Hematopoietic multipotent progenitor cell treated with erythropoietin and hydrocortisone succinate and interleukin-3 and kit ligand, for 6 days (in vitro differentiated cells): Measurements from ENCODE around the gene INTS6.

Experiments used
- DNase-seq: peaks from one replicate; pipeline ENCODE4 v3.0.0-alpha.2; 2015

Gene INTS6

GRCh38 chr13:51452361-51453206 lies at the start of gene INTS6:
Gene INTS6, minus strand, starts transcription at chr13:51453036. Its CDS starts 511 bp downstream, at chr13:51452525.
- DNase-seq, result peak; percentile 100

GRCh38 chr13:51502153-51502651 lies 49.4 kb upstream of the INTS6 start:
- no peak for DNase-seq

GRCh38 chr13:51501592-51502152 lies 48.8 kb upstream of the INTS6 start:
- DNase-seq, result peak; percentile 5

GRCh38 chr13:51501096-51501495 lies 48.3 kb upstream of the INTS6 start:
- no peak for DNase-seq

- DNase-seq, result no peak
Observed at GRCh38 chr13:51500687-51501086, 47.9 kb upstream of the INTS6 start.

GRCh38 chr13:51499841-51500240 lies 47.0 kb upstream of the INTS6 start:
- DNase-seq, result no peak

- DNase-seq, result no peak
Observed at GRCh38 chr13:51495316-51495715, 42.5 kb upstream of the INTS6 start.

- DNase-seq, result no peak
Observed at GRCh38 chr13:51494156-51494555, 41.3 kb upstream of the INTS6 start.

- no peak for DNase-seq
Observed at GRCh38 chr13:51488212-51488611, 35.4 kb upstream of the INTS6 start.

GRCh38 chr13:51481656-51482055 lies 28.8 kb upstream of the INTS6 start:
- no peak for DNase-seq

GRCh38 chr13:51479199-51479523 lies 26.3 kb upstream of the INTS6 start:
- DNase-seq, result no peak

GRCh38 chr13:51478418-51479198 lies 25.8 kb upstream of the INTS6 start:
- no peak for DNase-seq

- DNase-seq, result no peak
Observed at GRCh38 chr13:51477653-51478324, 25.0 kb upstream of the INTS6 start.

- DNase-seq, result no peak
Observed at GRCh38 chr13:51477149-51477548, 24.3 kb upstream of the INTS6 start.

- no peak for DNase-seq
Observed at GRCh38 chr13:51475727-51476501, 23.1 kb upstream of the INTS6 start.

GRCh38 chr13:51469790-51470189 lies 17.0 kb upstream of the INTS6 start:
- no peak for DNase-seq

GRCh38 chr13:51467730-51468129 lies 14.9 kb upstream of the INTS6 start:
- DNase-seq, result no peak

GRCh38 chr13:51465124-51465523 lies 12.3 kb upstream of the INTS6 start:
- DNase-seq, result no peak

GRCh38 chr13:51457086-51457815 lies 4.4 kb upstream of the INTS6 start:
- DNase-seq, result no peak

GRCh38 chr13:51456510-51456909 lies 3.7 kb upstream of the INTS6 start:
- DNase-seq, result no peak

- no peak for DNase-seq
Observed at GRCh38 chr13:51455532-51455931, 2.7 kb upstream of the INTS6 start.
